GM19025 (cell line): Measurements from ENCODE around the gene SH3BGRL3.

Source experiments
- ATAC-seq: cut with Tn5 transposase; IDR thresholded peaks from one replicate; pipeline ENCODE4 v1.9.1; 2021; ENCODE audit warnings: mild to moderate bottlenecking, low read depth, moderate library complexity; ENCODE audit not compliant: unreplicated experiment

Gene SH3BGRL3

GRCh38 chr1:26277261-26277661 is 2.6 kb upstream of the SH3BGRL3 start:
- ATAC-seq, result no peak

- ATAC-seq, result no peak
Observed at GRCh38 chr1:26277719-26278118, 2.2 kb upstream of the SH3BGRL3 start.

- ATAC-seq, result no peak
Observed at GRCh38 chr1:26278303-26278702, 1.6 kb upstream of the SH3BGRL3 start.

GRCh38 chr1:26278724-26279455 is 996 bp upstream of the SH3BGRL3 start:
- no peak for ATAC-seq

GRCh38 chr1:26280333-26281042 is 602 bp downstream of the SH3BGRL3 start:
- no peak for ATAC-seq

- ATAC-seq, result no peak
Observed at GRCh38 chr1:26281091-26281958, 1.4 kb downstream of the SH3BGRL3 start.

GRCh38 chr1:26281971-26282370 is 2.1 kb downstream of the SH3BGRL3 start:
- ATAC-seq, result no peak

GRCh38 chr1:26282401-26282918 is 2.6 kb downstream of the SH3BGRL3 start:
- no peak for ATAC-seq

- no peak for ATAC-seq
Observed at GRCh38 chr1:26283279-26283853, 3.5 kb downstream of the SH3BGRL3 start.

GRCh38 chr1:26283871-26284596 is 4.1 kb downstream of the SH3BGRL3 start:
- ATAC-seq, result no peak

- no peak for ATAC-seq
Observed at GRCh38 chr1:26284597-26285347, 4.9 kb downstream of the SH3BGRL3 start.

- no peak for ATAC-seq
Observed at GRCh38 chr1:26285366-26286063, 5.6 kb downstream of the SH3BGRL3 start.

GRCh38 chr1:26286064-26286416 is 6.2 kb downstream of the SH3BGRL3 start:
- no peak for ATAC-seq

GRCh38 chr1:26287033-26287711 is 7.3 kb downstream of the SH3BGRL3 start:
- ATAC-seq, result peak; percentile 44

- ATAC-seq, result no peak
Observed at GRCh38 chr1:26287811-26288210, 7.9 kb downstream of the SH3BGRL3 start.

- no peak for ATAC-seq
Observed at GRCh38 chr1:26288311-26288941, 8.5 kb downstream of the SH3BGRL3 start.

- ATAC-seq, result no peak
Observed at GRCh38 chr1:26289158-26290059, 9.5 kb downstream of the SH3BGRL3 start.
